GM18502 (cell line): ENCODE data around the gene LGR5.
A peak's percentile ranks its signal among the peaks of the same experiment; 100 is the strongest.

ENCODE experiments used
- ATAC-seq: cut with Tn5 transposase; IDR thresholded peaks from one replicate; pipeline ENCODE4 v1.9.1; 2021; ENCODE audit warnings: mild to moderate bottlenecking; ENCODE audit not compliant: unreplicated experiment, poor library complexity

The LGR5 gene, protein sequence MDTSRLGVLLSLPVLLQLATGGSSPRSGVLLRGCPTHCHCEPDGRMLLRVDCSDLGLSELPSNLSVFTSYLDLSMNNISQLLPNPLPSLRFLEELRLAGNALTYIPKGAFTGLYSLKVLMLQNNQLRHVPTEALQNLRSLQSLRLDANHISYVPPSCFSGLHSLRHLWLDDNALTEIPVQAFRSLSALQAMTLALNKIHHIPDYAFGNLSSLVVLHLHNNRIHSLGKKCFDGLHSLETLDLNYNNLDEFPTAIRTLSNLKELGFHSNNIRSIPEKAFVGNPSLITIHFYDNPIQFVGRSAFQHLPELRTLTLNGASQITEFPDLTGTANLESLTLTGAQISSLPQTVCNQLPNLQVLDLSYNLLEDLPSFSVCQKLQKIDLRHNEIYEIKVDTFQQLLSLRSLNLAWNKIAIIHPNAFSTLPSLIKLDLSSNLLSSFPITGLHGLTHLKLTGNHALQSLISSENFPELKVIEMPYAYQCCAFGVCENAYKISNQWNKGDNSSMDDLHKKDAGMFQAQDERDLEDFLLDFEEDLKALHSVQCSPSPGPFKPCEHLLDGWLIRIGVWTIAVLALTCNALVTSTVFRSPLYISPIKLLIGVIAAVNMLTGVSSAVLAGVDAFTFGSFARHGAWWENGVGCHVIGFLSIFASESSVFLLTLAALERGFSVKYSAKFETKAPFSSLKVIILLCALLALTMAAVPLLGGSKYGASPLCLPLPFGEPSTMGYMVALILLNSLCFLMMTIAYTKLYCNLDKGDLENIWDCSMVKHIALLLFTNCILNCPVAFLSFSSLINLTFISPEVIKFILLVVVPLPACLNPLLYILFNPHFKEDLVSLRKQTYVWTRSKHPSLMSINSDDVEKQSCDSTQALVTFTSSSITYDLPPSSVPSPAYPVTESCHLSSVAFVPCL

GRCh38 chr12:71439613-71440344 is at the start of gene LGR5:
LGR5 (plus strand) TSS chr12:71439798; CDS start chr12:71440081, 283 bp downstream.
- peak; percentile 43 for ATAC-seq

DNA sequence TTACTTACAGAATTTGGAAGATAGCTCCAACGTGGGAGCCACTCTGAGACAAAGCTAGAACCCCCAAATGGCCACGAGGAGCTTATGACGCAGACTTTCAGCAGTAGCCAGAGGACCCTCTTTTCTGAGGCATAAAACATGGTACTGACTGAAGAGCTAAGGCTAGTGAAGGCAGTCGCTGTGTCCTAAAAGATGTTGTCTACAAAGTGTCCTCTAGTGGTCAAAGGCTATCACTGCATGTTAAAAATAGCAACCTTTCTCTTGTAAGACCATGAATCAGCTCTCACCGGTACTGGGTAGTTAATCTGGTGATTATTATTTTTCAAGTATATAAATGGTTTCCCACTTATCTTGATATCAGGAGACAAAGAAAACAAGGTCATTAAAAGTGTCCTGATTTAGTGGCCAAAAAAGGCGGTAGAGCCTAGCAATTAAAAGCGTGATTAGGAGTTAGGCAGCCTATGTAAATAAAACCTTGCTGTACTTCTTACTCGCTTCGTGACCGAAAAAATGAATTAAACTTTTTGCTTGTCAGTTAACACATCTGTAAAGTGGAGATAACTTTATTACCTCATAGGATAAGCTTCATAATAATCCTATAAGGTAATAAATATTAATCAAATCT is 47.0 kb upstream of the LGR5 start:
- ATAC-seq: peak; percentile 94

- no peak for ATAC-seq
Observed at GRCh38 chr12:71393625-71394024, 46.0 kb upstream of the LGR5 start.

- no peak for ATAC-seq
Observed at GRCh38 chr12:71397433-71397954, 42.1 kb upstream of the LGR5 start.

DNA sequence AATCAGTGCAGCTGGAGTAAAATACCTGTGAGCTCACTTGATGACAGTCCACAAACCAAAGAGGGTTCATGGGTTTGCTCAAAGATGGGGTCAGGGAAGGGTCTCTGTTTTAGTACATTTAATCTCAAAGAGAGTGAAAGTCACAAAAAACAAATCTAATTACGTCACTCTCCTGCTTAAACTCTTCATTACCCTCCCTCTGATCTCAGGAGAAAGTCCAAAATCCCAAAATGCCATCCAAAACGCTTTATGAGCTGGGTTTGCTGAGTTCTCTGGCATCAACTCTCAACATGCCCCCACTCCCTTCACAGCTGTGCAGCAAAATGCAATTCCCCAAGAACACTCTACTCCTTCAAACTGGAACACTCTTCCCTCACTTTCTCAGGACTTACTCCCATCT is 40.4 kb upstream of the LGR5 start:
- ATAC-seq: no peak

DNA sequence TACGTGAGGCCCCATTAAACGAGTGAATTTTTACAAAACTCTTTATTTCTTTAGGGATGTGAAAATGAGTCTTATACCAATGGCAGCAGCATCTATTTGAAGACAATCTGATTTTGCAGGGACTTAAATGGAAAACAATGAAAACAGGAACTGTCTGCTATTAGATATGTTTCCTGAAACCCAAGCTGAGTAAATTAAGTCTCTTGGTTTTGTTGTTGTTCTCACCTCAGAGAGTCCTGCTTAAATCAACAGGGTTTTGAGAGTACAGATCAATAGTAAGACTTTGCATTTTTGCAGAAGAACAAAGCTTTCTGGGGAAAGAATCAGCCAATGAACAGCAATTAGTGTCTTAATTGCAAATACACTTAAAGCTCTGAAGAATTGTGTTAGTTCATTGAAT is 39.1 kb upstream of the LGR5 start:
- ATAC-seq: peak; percentile 76

DNA sequence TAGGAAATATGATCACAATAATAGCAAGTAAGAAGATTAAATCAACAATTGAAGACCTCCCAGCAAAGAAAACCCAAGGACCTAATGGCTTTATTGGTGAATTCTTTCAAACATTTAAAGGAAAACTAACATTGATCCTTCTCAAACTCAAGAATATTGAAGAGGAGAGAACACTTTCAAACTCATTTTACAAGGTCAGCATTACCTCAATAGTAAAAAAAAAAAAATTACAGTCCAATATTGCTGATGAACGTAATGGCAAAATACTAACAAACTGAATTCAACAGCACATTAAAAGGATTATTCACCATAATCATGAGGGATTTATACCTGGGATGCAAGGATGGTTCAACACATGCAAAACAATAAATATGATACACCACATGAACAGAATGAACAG is 33.7 kb upstream of the LGR5 start:
- ATAC-seq: no peak

DNA sequence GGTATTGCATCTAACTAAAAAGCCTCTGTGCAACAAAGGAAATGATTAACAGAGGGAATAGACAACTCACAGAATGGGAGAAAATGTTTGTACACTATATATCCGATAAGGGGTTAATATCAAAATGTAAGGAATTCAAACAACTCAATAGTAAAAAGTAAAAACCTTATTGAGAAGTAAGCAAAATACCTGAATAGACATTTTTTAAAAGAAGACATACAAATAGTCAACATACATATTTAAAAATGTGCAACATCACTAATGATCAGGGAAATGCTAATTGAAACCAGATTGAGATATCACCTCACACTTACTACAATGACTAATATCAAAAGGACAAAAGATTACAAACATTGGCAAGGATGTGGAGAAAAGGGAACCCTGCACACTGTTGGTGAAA is 31.9 kb upstream of the LGR5 start:
- ATAC-seq: no peak

DNA sequence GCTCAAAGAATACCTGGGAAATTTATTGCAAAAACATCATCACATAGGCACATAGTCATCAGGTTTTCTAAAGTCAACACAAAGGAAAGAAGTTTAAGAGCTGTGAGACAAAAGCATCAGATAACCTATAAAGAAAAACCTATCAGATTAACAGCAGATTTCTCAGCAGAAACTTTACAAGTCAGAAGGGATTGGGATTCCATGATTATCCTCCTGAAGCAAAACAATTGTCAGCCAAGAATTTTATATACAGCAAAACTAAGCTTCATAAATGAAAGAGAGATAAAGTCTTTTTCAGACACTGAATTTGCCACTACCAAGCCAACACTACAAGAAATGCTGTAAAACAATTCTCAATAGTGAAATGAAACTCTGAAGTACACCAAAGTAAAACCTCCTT is 28.8 kb upstream of the LGR5 start:
- ATAC-seq: no peak

GRCh38 chr12:71411635-71412034 is 28.0 kb upstream of the LGR5 start:
- ATAC-seq: no peak

GRCh38 chr12:71415336-71416231 is 24.0 kb upstream of the LGR5 start:
- peak; percentile 94 for ATAC-seq

DNA sequence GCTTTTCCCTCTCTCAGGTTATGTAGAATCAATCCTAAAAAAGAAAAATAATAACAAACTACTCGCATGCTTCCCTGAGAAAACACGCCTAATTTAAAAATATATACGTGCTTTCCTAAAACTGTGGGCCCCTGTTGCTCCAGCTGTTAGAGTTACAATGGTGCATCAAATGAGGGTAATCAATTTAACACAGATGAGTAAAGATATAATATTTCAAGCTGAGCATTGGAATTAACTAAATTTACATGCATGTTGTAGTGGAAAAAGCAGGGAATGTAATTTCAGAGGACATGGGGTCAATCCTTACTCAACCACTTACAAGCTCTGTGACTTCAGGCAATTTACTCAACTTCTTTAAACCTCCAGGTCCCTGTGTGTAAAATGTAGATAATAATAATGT is 22.4 kb upstream of the LGR5 start:
- ATAC-seq: no peak

- no peak for ATAC-seq
Observed at GRCh38 chr12:71420775-71421406, 18.7 kb upstream of the LGR5 start.

DNA sequence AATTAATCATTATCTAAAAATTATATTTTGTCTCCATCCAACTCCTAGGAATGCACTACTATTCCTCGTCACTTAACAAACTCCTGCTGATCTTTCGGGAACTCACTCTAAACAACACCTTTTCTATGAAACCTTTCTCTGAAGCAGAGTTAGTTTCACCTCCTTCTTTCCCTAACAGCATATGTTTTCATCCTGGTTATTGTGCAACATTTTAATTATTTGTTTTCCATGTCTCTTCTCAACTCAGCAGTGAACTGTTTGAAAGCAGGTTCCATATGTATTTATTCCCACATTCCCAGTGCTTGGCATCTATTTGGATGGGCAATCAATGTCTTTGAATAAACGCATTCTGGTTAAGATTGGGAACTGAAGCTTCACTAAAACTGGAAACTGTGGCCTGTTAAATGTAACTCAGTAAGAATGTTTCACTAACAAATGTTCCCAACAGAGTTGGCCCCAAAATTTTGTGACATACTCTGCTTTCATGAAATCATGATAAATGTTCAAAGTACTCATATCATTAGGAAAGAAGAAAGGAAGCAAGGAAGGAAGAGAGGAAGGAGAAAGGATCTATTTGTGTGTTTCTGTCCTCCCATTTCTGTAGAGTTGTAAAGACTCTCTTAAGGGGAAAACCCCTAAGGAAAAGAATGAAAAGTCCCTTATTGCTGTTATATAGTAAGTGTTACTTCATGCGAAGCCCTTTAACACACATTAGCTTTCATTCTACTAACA is 13.9 kb upstream of the LGR5 start:
- no peak for ATAC-seq

DNA sequence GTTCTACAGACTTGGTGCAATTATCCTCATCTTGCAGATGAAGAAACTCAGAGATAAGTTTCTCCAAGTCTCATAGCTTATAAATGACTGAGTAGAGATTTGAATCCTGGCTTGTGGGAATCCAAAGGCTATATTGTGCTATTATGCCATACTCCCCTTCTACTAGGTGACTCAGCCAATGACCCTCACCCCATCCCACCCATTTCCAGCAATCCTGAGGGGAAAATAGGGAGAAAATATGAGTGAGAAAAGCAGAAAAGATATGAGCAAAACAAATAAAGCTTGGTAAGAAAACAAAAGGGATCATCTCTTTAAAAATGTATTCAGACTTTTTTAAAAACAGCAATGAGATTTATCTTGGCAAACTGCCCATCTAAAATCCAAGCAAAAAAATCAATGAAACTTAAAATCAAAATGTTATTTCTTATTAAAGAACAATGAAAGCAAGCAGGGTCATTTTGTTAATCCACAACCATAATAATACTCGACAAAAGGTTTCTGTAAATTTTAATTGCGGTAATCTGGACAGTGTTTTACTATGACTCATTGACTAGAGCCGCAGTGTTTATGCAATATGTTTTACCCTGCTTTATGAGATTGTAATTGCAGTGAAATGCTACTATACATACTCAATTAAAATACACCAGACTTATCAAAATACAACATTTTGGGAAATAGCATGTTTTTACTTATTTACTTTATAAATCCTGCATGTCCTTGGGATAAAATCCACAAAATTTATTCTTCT is 13.1 kb upstream of the LGR5 start:
- ATAC-seq: no peak

DNA sequence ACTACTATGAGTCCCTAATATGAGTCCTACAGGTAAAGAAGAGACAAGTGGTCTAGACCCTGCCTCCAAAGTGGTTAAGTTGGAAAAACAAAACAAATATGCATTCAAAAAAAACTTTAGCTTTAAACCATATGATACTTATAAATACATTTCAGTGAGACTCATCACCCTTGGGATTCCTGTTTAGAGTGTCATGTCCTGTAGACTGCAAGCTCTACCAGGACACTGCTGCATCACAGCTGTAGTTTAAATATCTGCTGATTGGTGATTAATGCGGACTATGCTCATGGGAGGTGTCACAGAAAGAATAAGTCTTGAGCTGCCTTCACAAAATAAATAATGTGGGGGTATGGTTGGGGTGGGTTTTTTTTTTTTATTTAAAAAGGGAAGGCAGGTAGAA is 8.8 kb upstream of the LGR5 start:
- no peak for ATAC-seq

DNA sequence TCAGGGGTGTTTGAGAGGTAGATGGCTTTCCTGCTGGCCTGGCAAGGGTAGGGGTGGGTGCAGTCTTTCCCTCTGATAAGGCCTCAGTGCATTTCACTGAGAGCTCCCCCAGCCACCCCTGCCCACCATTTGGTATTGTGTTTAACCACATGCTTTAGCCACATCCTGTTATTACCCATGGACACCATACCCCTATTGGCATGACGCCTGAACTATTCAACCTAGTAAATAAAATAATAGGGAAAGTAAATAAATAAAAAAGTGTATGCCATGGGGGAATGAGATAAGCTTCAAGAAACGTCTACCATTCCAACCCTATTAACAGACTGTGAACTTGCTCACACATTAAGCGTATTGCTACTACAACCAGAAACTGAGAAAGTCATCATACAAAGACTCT is 7.6 kb upstream of the LGR5 start:
- no peak for ATAC-seq
